Measurements from ENCODE around the gene OXGR1.

GRCh38 chr13:96998051-96998450, 3.8 kb upstream of the OXGR1 start:
- TF ChIP-seq CTCF (IDR thresholded peaks at IDR 0.05; ENCODE audit: low read length) = no peak
- no peak for TF ChIP-seq EZH2 (optimal IDR thresholded peaks at IDR 0.05; ENCODE audit: low read depth, low read length)

All from MM.1S (cell line).